ENCODE data around the gene CCR2.

Gene CCR2

DNA sequence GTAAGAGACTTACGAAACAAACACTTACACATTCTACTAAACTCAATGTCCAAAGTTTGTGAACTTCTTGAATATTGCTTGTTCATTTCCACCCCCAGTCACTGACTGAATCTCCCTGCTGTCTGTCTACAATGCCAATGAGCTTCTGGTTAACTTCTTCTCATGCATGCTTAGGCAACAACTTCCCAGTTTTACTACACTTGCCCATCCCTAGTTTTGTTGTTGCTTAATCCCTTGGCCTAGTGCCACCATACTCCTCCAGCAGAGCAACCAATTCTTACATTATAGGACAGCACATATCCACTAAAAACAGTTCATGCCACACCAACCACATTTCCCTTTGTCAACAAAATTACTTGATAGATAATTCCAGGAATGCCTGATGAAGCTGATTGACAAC lies 40.9 kb upstream of the CCR2 start:
- no peak for ATAC-seq
- TF ChIP-seq ZFP30 (CRISPR knock-in tag; IDR thresholded peaks at IDR 0.05) (no peak), BACH2 (CRISPR knock-in tag; IDR thresholded peaks at IDR 0.05; ENCODE audit: borderline replicate concordance) (no peak), OSR1 (CRISPR knock-in tag; IDR thresholded peaks at IDR 0.05) (no peak), ZNF8 (CRISPR knock-in tag; IDR thresholded peaks at IDR 0.05) (no peak), GLIS3 (CRISPR knock-in tag; IDR thresholded peaks at IDR 0.05) (no peak), ZNF565 (CRISPR knock-in tag; conservative IDR thresholded peaks at IDR 0.05; ENCODE audit: low read depth) (no peak), ARNTL (CRISPR knock-in tag; IDR thresholded peaks at IDR 0.05; ENCODE audit: borderline replicate concordance, low read depth) (no peak), ISL1 (CRISPR knock-in tag; IDR thresholded peaks at IDR 0.05) (no peak), RARB (CRISPR knock-in tag; IDR thresholded peaks at IDR 0.05) (no peak), ZNF70 (CRISPR knock-in tag; IDR thresholded peaks at IDR 0.05) (no peak)
- TF ChIP-seq, protein P1, sequence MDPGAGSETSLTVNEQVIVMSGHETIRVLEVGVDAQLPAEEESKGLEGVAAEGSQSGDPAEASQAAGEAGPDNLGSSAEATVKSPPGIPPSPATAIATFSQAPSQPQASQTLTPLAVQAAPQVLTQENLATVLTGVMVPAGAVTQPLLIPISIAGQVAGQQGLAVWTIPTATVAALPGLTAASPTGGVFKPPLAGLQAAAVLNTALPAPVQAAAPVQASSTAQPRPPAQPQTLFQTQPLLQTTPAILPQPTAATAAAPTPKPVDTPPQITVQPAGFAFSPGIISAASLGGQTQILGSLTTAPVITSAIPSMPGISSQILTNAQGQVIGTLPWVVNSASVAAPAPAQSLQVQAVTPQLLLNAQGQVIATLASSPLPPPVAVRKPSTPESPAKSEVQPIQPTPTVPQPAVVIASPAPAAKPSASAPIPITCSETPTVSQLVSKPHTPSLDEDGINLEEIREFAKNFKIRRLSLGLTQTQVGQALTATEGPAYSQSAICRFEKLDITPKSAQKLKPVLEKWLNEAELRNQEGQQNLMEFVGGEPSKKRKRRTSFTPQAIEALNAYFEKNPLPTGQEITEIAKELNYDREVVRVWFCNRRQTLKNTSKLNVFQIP (CRISPR knock-in tag; IDR thresholded peaks at IDR 0.05; ENCODE audit: borderline replicate concordance, low read depth), result no peak

DNA sequence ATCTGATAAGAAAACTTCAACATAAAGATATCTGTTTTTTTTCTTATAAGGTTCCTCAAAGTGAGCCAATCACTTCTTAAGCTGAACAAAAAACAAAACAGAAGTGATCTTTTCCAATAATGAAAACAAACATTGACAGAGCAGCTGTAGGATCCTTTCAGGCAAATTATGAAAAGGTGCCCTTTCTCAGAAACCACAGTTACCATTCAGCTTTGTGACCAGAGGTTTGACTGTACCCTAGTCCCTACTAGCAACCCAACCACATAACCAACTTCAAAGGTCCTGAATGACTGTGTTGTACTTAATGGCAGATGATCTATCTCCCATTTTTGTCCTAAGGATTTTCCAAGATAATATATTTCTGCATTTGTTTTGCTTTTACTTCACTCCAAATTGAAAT lies 39.4 kb upstream of the CCR2 start:
- no peak for TF ChIP-seq ZFP3 (CRISPR knock-in tag; IDR thresholded peaks at IDR 0.05)
- TF ChIP-seq ZNF70 (CRISPR knock-in tag; IDR thresholded peaks at IDR 0.05), result no peak
- TF ChIP-seq, protein P2, sequence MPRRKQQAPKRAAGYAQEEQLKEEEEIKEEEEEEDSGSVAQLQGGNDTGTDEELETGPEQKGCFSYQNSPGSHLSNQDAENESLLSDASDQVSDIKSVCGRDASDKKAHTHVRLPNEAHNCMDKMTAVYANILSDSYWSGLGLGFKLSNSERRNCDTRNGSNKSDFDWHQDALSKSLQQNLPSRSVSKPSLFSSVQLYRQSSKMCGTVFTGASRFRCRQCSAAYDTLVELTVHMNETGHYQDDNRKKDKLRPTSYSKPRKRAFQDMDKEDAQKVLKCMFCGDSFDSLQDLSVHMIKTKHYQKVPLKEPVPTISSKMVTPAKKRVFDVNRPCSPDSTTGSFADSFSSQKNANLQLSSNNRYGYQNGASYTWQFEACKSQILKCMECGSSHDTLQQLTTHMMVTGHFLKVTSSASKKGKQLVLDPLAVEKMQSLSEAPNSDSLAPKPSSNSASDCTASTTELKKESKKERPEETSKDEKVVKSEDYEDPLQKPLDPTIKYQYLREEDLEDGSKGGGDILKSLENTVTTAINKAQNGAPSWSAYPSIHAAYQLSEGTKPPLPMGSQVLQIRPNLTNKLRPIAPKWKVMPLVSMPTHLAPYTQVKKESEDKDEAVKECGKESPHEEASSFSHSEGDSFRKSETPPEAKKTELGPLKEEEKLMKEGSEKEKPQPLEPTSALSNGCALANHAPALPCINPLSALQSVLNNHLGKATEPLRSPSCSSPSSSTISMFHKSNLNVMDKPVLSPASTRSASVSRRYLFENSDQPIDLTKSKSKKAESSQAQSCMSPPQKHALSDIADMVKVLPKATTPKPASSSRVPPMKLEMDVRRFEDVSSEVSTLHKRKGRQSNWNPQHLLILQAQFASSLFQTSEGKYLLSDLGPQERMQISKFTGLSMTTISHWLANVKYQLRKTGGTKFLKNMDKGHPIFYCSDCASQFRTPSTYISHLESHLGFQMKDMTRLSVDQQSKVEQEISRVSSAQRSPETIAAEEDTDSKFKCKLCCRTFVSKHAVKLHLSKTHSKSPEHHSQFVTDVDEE (CRISPR knock-in tag; IDR thresholded peaks at IDR 0.05), result no peak
- TF ChIP-seq, protein P3, sequence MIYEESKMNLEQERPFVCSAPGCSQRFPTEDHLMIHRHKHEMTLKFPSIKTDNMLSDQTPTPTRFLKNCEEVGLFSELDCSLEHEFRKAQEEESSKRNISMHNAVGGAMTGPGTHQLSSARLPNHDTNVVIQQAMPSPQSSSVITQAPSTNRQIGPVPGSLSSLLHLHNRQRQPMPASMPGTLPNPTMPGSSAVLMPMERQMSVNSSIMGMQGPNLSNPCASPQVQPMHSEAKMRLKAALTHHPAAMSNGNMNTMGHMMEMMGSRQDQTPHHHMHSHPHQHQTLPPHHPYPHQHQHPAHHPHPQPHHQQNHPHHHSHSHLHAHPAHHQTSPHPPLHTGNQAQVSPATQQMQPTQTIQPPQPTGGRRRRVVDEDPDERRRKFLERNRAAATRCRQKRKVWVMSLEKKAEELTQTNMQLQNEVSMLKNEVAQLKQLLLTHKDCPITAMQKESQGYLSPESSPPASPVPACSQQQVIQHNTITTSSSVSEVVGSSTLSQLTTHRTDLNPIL (CRISPR knock-in tag; IDR thresholded peaks at IDR 0.05; ENCODE audit: low read depth), result no peak
- TF ChIP-seq TCF4 (CRISPR knock-in tag; IDR thresholded peaks at IDR 0.05; ENCODE audit: borderline replicate concordance), result no peak
- TF ChIP-seq ZNF565 (CRISPR knock-in tag; conservative IDR thresholded peaks at IDR 0.05; ENCODE audit: low read depth), result no peak
- no peak for TF ChIP-seq ZC3H10 (CRISPR knock-in tag; IDR thresholded peaks at IDR 0.05)
- TF ChIP-seq TOX (CRISPR knock-in tag; IDR thresholded peaks at IDR 0.05; ENCODE audit: borderline replicate concordance), result no peak
- TF ChIP-seq GLIS3 (CRISPR knock-in tag; IDR thresholded peaks at IDR 0.05), result no peak
- TF ChIP-seq, protein P4, sequence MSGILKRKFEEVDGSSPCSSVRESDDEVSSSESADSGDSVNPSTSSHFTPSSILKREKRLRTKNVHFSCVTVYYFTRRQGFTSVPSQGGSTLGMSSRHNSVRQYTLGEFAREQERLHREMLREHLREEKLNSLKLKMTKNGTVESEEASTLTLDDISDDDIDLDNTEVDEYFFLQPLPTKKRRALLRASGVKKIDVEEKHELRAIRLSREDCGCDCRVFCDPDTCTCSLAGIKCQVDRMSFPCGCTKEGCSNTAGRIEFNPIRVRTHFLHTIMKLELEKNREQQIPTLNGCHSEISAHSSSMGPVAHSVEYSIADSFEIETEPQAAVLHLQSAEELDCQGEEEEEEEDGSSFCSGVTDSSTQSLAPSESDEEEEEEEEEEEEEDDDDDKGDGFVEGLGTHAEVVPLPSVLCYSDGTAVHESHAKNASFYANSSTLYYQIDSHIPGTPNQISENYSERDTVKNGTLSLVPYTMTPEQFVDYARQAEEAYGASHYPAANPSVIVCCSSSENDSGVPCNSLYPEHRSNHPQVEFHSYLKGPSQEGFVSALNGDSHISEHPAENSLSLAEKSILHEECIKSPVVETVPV (CRISPR knock-in tag; IDR thresholded peaks at IDR 0.05), result no peak
- TF ChIP-seq ZFP30 (CRISPR knock-in tag; IDR thresholded peaks at IDR 0.05), result no peak
- no peak for TF ChIP-seq ESRRG (CRISPR knock-in tag; IDR thresholded peaks at IDR 0.05)
- no peak for ATAC-seq

DNA sequence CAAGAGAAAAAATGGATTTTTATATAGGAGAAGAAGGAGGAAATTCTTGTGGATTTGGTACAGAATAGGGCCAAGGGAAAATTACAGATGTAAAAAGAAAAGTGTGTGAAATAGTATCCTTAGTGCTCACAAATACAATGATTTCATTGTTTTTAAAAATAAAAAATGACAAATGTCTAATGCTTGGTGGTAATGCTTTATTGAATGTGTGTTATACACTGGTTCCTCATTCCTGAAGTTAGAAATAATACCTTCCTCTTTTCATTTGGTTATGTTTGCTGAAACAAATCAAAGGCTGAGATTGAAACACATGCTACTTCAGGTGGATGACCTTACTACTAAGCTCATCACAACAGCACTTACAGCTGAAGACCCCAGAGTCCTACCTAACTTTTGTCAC lies 37.7 kb upstream of the CCR2 start:
- no peak for ATAC-seq
- TF ChIP-seq, protein P5, sequence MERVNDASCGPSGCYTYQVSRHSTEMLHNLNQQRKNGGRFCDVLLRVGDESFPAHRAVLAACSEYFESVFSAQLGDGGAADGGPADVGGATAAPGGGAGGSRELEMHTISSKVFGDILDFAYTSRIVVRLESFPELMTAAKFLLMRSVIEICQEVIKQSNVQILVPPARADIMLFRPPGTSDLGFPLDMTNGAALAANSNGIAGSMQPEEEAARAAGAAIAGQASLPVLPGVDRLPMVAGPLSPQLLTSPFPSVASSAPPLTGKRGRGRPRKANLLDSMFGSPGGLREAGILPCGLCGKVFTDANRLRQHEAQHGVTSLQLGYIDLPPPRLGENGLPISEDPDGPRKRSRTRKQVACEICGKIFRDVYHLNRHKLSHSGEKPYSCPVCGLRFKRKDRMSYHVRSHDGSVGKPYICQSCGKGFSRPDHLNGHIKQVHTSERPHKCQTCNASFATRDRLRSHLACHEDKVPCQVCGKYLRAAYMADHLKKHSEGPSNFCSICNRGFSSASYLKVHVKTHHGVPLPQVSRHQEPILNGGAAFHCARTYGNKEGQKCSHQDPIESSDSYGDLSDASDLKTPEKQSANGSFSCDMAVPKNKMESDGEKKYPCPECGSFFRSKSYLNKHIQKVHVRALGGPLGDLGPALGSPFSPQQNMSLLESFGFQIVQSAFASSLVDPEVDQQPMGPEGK (CRISPR knock-in tag; IDR thresholded peaks at IDR 0.05; ENCODE audit: borderline replicate concordance), result no peak
- TF ChIP-seq ISL1 (CRISPR knock-in tag; IDR thresholded peaks at IDR 0.05) (no peak), GLIS3 (CRISPR knock-in tag; IDR thresholded peaks at IDR 0.05) (no peak), PPARA (CRISPR knock-in tag; IDR thresholded peaks at IDR 0.05; ENCODE audit: borderline replicate concordance) (no peak), SNAI2 (CRISPR knock-in tag; IDR thresholded peaks at IDR 0.05) (no peak), ZC3H10 (CRISPR knock-in tag; IDR thresholded peaks at IDR 0.05) (no peak), ESRRG (CRISPR knock-in tag; IDR thresholded peaks at IDR 0.05) (no peak), ZFP30 (CRISPR knock-in tag; IDR thresholded peaks at IDR 0.05) (no peak), ZNF8 (CRISPR knock-in tag; IDR thresholded peaks at IDR 0.05) (no peak)
- TF ChIP-seq, protein P1 (CRISPR knock-in tag; IDR thresholded peaks at IDR 0.05; ENCODE audit: borderline replicate concordance, low read depth), result no peak
